Measurements from ENCODE around the gene ZDHHC16. TPM values are rescaled to one million over a fixed set of nuclear protein-coding genes. Genes with fewer than 3 reads are reported as not detected.

Gene ZDHHC16
- total and polyA plus RNA-seq, 7 donors: 19.7 to 44.9 (median 23.3) TPM

- DNase-seq (no peak), ATAC-seq (no peak)
- Histone ChIP-seq H3K36me3 (ENCODE audit: insufficient read depth in 1 of 2, low read depth in 1 of 2) (peaks cover 32 to 92% of the 10 kb centered on the region in 2 donors), H3K9me3 (no peaks in the 10 kb centered on the region), H3K27me3 (ENCODE audit: insufficient read depth in 3 of 3, low read length in 2 of 3) (no peaks in the 10 kb centered on the region), H3K4me3 (no peak overlapping the region), H3K27ac (no peak overlapping the region), H3K4me1 (peaks cover 4% of the 10 kb centered on the region)
- intact Hi-C loops (cut with DNase I): no loop called here
- no peak for TF ChIP-seq CTCF (IDR thresholded peaks at IDR 0.05)
- 89 to 98% (median 89%) methylated on average over 7 of the region's 7 CpGs for WGBS, 3 donors
Observed at GRCh38 chr10:97459111-97459510, 13.1 kb downstream of the ZDHHC16 start.

GRCh38 chr10:97459933-97460332 lies 14.0 kb downstream of the ZDHHC16 start:
- DNase-seq: no peak
- no peak for ATAC-seq
- peaks cover 7% of the 10 kb centered on the region for H3K4me1 ChIP-seq
- 64 to 85% (median 68%) methylated on average over 7 of the region's 7 CpGs for WGBS, 3 donors
- intact Hi-C loops (cut with DNase I): no loop called here
- TF ChIP-seq CTCF (IDR thresholded peaks at IDR 0.05): no peak
- no peak overlapping the region for H3K4me3 ChIP-seq
- H3K27me3 ChIP-seq (ENCODE audit: insufficient read depth in 3 of 3, low read length in 2 of 3): no peaks in the 10 kb centered on the region
- H3K36me3 ChIP-seq (ENCODE audit: insufficient read depth in 1 of 2, low read depth in 1 of 2): peaks cover 36 to 97% of the 10 kb centered on the region in 2 donors
- no peak overlapping the region for H3K27ac ChIP-seq
- no peaks in the 10 kb centered on the region for H3K9me3 ChIP-seq

- Histone ChIP-seq H3K4me1 (peaks cover 7% of the 10 kb centered on the region), H3K9me3 (no peaks in the 10 kb centered on the region), H3K27me3 (ENCODE audit: insufficient read depth in 3 of 3, low read length in 2 of 3) (no peaks in the 10 kb centered on the region), H3K4me3 (no peak overlapping the region), H3K27ac (no peak overlapping the region), H3K36me3 (ENCODE audit: insufficient read depth in 1 of 2, low read depth in 1 of 2) (peaks cover 46 to 97% of the 10 kb centered on the region in 2 donors)
- ATAC-seq (no peak), DNase-seq (no peak)
- no peak for TF ChIP-seq CTCF (IDR thresholded peaks at IDR 0.05)
- intact Hi-C loops (cut with DNase I): loop anchor here in 1 of 2 donors (2.0 kb wide), 1 partner anchor 150 kb away; no protein-coding TSS in a partner anchor
- 93 to 98% (median 97%) methylated on average over 2 of the region's 2 CpGs for WGBS, 3 donors
Observed at GRCh38 chr10:97462309-97462708, 16.3 kb downstream of the ZDHHC16 start.

- WGBS, 3 donors: 58 to 73% (median 63%) methylated on average over 4 of the region's 4 CpGs
- H3K9me3 ChIP-seq: no peaks in the 10 kb centered on the region
- ATAC-seq (peak; percentile 81 to 87 (median 85)), DNase-seq (no peak)
- H3K36me3 ChIP-seq (ENCODE audit: insufficient read depth in 1 of 2, low read depth in 1 of 2): peaks cover 52 to 97% of the 10 kb centered on the region in 2 donors
- H3K4me3 ChIP-seq: no peak overlapping the region
- H3K27ac ChIP-seq: peak overlapping the region; percentile 64
- intact Hi-C loops (cut with DNase I): loop anchor here in 1 of 2 donors (1.0 to 2.0 kb wide), 2 partner anchors 90 to 149 kb away; no protein-coding TSS in a partner anchor
- H3K4me1 ChIP-seq: peaks cover 7% of the 10 kb centered on the region
- peak; percentile 93 for TF ChIP-seq CTCF (IDR thresholded peaks at IDR 0.05)
- H3K27me3 ChIP-seq (ENCODE audit: insufficient read depth in 3 of 3, low read length in 2 of 3): no peaks in the 10 kb centered on the region
Observed at GRCh38 chr10:97463363-97464132, 17.6 kb downstream of the ZDHHC16 start.

Data from psoas muscle (tissue), 8 donors.